ENCODE measurements around the gene ADAM12.

ADAM12 gene

GRCh38 chr10:126101325-126101724, 287.0 kb downstream of the ADAM12 start:
- TF ChIP-seq CTCF (conservative IDR thresholded peaks at IDR 0.05), result no peak
- no peak overlapping the region for H3K27ac ChIP-seq

- no peak overlapping the region for H3K27ac ChIP-seq
These were observed 288.9 kb downstream of the ADAM12 start for GRCh38 chr10:126099366-126099765.

GRCh38 chr10:126098226-126098581, 290.1 kb downstream of the ADAM12 start:
- no peak for TF ChIP-seq CTCF (conservative IDR thresholded peaks at IDR 0.05)
- H3K27ac ChIP-seq, result no peak overlapping the region

More at GRCh38 chr10:126099366-126099765, 288.9 kb downstream of the ADAM12 start:
- no peak for TF ChIP-seq CTCF (conservative IDR thresholded peaks at IDR 0.05)

GRCh38 chr10:126097558-126098225, 290.6 kb downstream of the ADAM12 start:
- H3K27ac ChIP-seq, result no peak overlapping the region
- no peak; the same call in 1 of the 2 replicates for TF ChIP-seq CTCF (conservative IDR thresholded peaks at IDR 0.05)

GRCh38 chr10:126094537-126094936, 293.7 kb downstream of the ADAM12 start:
- TF ChIP-seq CTCF (conservative IDR thresholded peaks at IDR 0.05), result no peak
- no peak overlapping the region for H3K27ac ChIP-seq

- TF ChIP-seq CTCF (conservative IDR thresholded peaks at IDR 0.05), result no peak
- H3K27ac ChIP-seq, result no peak overlapping the region
These were observed 295.7 kb downstream of the ADAM12 start for GRCh38 chr10:126092366-126093215.

GRCh38 chr10:126090911-126091728, 297.2 kb downstream of the ADAM12 start:
- H3K27ac ChIP-seq, result no peak overlapping the region
- no peak for TF ChIP-seq CTCF (conservative IDR thresholded peaks at IDR 0.05)
